Tibial nerve (tissue), 4 donors: ENCODE measurements around the gene PTPRM. TPM values are rescaled to one million over a fixed set of nuclear protein-coding genes. Genes with fewer than 3 reads are reported as not detected.

Source experiments
- DNase-seq, 2 donors: peaks; one replicate each; pipeline ENCODE4 v3.0.0-alpha.2; 2019; ENCODE audit warnings: low spot score in 2 of 2
- H3K27ac ChIP-seq, 4 donors: fragments of 200-600 bp; sonication (generic) in 3 of 4; one replicate each; pipeline ENCODE4 v1.5.1; 2017 to 2019; ENCODE audit warnings: mild to moderate bottlenecking in 1 of 4
- H3K27me3 ChIP-seq, 2 donors: fragments of 200-600 bp; sonication (generic) in 1 of 2; one replicate each; pipeline versions ENCODE4 v1.5.1 to v1.6.0; 2017 to 2019
- H3K36me3 ChIP-seq, 3 donors: fragments of 200-600 bp; sonication (generic); one replicate each; pipeline ENCODE4 v1.5.1; 2018 to 2019
- H3K4me1 ChIP-seq, 4 donors: fragments of 200-600 bp; sonication (generic) in 3 of 4; one replicate each; pipeline ENCODE4 v1.5.1; 2017 to 2019
- H3K4me3 ChIP-seq, 4 donors: fragments of 200-600 bp; sonication (generic) in 3 of 4; one replicate each; pipeline ENCODE4 v1.5.1; 2017 to 2019; ENCODE audit warnings: mild to moderate bottlenecking in 1 of 4, moderate library complexity in 1 of 4
- H3K9me3 ChIP-seq, 4 donors: fragments of 200-600 bp; sonication (generic) in 3 of 4; one replicate each; pipeline ENCODE4 v1.5.1; 2017 to 2019
- EP300 ChIP-seq, 2 donors: sonication (generic); formaldehyde crosslinking; IDR thresholded peaks; one replicate each; pipeline ENCODE4 v1.6.1; 2017; ENCODE audit warnings: antibody characterized with exemption in 2 of 2, mild to moderate bottlenecking in 1 of 2
- POLR2A ChIP-seq, 2 donors: fragments of 450-650 bp; IDR thresholded peaks; one replicate each; pipeline ENCODE4 v1.6.1; 2017; ENCODE audit warnings: antibody characterized with exemption in 2 of 2, mild to moderate bottlenecking in 2 of 2, moderate library complexity in 2 of 2
- WGBS, 2 donors: methylation state at CpG; one replicate each; pipeline ENCODE4 v1.1.5; 2018; 5-methylcytosine and 5-hydroxymethylcytosine counted together
- total RNA-seq, 4 donors: library from RNA; depleted of rRNA; stranded (reverse); fragments of >200 nt; gene quantifications; one replicate each; pipeline ENCODE4 v1.1.0, GENCODE V29; 2016
- TF ChIP-seq, protein P1 (sequence below), 5 experiments: fragments of 200-600 bp in 3 of 5; fragments of 450-650 bp in 2 of 5; sonication (generic) in 3 of 5; IDR thresholded peaks; one replicate each; pipeline ENCODE4 v1.5.1; 2016 to 2019; ENCODE audit warnings: antibody characterized with exemption in 5 of 5, mild to moderate bottlenecking in 3 of 5, moderate library complexity in 2 of 5

The PTPRM gene
- total RNA-seq, 4 donors from 2014 or later: 62.2 to 92.4 (median 80.7) TPM

DNA sequence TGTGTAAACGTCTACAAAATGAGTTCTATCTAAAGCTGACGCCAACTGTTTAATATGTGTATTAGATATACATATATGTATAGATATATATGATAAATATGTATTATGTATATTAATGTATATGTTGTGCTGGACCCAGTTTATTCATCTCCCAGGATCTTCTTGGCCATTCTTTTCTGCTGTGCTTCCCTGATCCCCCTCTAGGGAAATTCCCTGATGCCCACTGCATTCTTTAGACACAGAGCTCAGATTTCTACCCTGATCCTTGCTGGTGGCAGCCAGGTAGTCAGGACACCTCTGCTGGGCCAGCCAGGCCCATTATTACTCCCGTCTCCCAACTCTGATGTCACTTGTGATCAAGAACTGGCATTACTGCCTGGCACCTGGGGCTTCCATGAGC lies 292.0 kb downstream of the PTPRM start:
- 95 to 98% methylated on average over 3 of the region's 3 CpGs for WGBS, 2 donors

DNA sequence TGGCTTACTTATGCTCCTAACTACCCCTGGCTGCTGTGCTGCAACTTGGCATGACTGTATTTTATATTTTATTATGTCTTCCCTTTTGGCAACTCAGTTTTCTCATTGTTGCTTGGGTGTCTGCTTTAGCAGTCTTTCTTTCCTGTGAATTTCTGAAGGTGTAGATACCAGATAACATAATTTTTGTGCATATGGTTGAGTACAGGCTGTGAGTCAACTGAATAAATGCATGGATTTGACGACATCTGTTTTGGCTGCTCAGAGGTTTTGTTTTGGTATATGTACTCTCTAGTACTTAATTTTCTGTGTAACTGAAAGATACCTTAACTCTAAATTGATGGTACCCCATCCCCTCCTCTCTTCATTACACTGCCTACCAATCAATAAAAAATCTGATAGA lies 303.1 kb downstream of the PTPRM start:
- H3K9me3 ChIP-seq: peaks cover 0 to 31% (median 5%) of the 10 kb centered on the region in 4 donors
- H3K36me3 ChIP-seq: peaks cover 0 to 4% (median 0%) of the 10 kb centered on the region in 3 donors
- DNase-seq: no peak

More for the DNA sequence above, 292.0 kb downstream of the PTPRM start:
- Histone ChIP-seq H3K9me3 (peaks cover 0 to 1% (median 0%) of the 10 kb centered on the region in 4 donors), H3K4me3 (no peak overlapping the region), H3K36me3 (no peaks in the 10 kb centered on the region), H3K27me3 (no peaks in the 10 kb centered on the region), H3K4me1 (no peaks in the 10 kb centered on the region), H3K27ac (no peak overlapping the region)
- TF ChIP-seq EP300 (IDR thresholded peaks at IDR 0.05) (no peak), POLR2A (IDR thresholded peaks at IDR 0.05) (no peak)
- TF ChIP-seq, protein P1, sequence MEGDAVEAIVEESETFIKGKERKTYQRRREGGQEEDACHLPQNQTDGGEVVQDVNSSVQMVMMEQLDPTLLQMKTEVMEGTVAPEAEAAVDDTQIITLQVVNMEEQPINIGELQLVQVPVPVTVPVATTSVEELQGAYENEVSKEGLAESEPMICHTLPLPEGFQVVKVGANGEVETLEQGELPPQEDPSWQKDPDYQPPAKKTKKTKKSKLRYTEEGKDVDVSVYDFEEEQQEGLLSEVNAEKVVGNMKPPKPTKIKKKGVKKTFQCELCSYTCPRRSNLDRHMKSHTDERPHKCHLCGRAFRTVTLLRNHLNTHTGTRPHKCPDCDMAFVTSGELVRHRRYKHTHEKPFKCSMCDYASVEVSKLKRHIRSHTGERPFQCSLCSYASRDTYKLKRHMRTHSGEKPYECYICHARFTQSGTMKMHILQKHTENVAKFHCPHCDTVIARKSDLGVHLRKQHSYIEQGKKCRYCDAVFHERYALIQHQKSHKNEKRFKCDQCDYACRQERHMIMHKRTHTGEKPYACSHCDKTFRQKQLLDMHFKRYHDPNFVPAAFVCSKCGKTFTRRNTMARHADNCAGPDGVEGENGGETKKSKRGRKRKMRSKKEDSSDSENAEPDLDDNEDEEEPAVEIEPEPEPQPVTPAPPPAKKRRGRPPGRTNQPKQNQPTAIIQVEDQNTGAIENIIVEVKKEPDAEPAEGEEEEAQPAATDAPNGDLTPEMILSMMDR (IDR thresholded peaks at IDR 0.05): no peak
- DNase-seq: no peak

DNA sequence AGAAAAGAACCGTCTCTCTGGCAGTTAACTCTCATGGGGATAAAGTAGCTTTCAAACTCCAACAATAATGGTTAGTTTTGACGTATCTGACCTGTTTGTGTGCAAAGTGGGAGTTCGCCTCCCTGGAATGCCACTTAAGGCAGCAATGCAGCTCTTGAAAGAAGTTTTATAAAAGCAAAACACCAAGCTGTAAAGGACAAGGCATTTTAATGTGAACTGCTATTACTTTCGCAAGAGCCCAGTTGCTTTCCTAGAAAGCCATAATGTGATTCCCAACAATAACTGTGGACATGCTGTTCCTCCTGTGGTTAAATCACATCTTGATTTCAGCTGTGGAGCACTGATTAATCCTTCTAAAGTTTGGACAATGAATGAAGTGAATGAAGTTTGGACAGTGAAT lies 303.7 kb downstream of the PTPRM start:
- H3K27ac ChIP-seq: no peak overlapping the region
- H3K9me3 ChIP-seq: peaks cover 0 to 31% (median 5%) of the 10 kb centered on the region in 4 donors
- 54 to 66% methylated on average over 4 of the region's 4 CpGs for WGBS, 2 donors
- peaks cover 0 to 4% (median 0%) of the 10 kb centered on the region in 3 donors for H3K36me3 ChIP-seq
- peak in 1 of 2 donors; percentile 63 for TF ChIP-seq EP300 (IDR thresholded peaks at IDR 0.05)
- TF ChIP-seq, protein P1 (IDR thresholded peaks at IDR 0.05): no peak
- H3K4me3 ChIP-seq: no peak overlapping the region
- H3K27me3 ChIP-seq: no peaks in the 10 kb centered on the region
- no peak for DNase-seq
- peaks cover 0 to 18% (median 4%) of the 10 kb centered on the region in 4 donors for H3K4me1 ChIP-seq

More for the DNA sequence above, 303.1 kb downstream of the PTPRM start:
- H3K4me1 ChIP-seq: peaks cover 0 to 18% (median 4%) of the 10 kb centered on the region in 4 donors
- H3K27ac ChIP-seq: no peak overlapping the region
- no peaks in the 10 kb centered on the region for H3K27me3 ChIP-seq
- no peak overlapping the region for H3K4me3 ChIP-seq
- TF ChIP-seq EP300 (IDR thresholded peaks at IDR 0.05): no peak
- TF ChIP-seq POLR2A (IDR thresholded peaks at IDR 0.05): no peak
- TF ChIP-seq, protein P1 (IDR thresholded peaks at IDR 0.05): no peak
- 82 to 83% methylated on average over 1 of the region's 1 CpG for WGBS, 2 donors

DNA sequence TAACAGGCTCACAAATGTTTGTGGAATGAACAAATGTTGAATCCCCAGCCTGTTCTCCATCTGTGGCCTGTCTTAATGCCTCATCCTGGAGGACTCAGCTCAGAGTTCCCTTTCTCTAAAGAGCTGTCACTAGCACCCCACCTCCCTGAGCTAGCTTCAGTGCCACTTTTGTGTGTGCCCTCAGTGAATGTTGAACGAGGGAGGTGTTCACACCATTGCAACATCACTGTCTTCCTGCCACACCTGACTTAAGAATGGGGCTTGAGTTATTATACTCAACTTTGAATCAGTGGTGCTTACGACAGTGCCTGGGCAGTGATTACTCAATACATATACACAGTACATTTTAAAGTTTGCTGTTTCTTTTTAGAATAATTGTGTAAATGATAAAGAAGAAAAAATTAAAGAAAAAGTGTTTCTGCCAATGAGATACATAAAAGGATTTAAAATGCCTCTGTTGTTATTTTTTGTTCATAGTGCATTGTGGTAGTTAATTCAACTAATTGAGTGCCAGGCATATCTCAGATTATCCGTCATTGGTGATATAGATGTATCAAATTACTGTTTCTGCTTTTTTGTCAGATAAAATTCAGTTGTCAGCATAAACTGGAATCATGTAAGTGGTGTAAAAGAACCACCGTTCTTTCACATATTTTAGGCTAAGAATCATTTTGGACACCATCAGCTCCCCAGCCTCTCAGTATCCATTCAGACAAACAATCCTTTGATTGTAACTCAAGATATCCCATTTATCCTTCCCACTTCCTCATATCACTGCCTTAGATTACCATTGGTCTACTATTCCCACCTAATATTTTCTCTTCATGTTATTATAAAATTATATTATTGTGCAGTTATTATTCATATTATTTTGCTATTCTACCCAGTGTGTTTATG lies 304.7 kb downstream of the PTPRM start:
- TF ChIP-seq, protein P1 (IDR thresholded peaks at IDR 0.05): no peak
- no peak for TF ChIP-seq EP300 (IDR thresholded peaks at IDR 0.05)
- TF ChIP-seq POLR2A (IDR thresholded peaks at IDR 0.05): no peak
- peaks cover 0 to 27% (median 2%) of the 10 kb centered on the region in 4 donors for H3K9me3 ChIP-seq
- 50 to 59% methylated on average over 4 of the region's 4 CpGs for WGBS, 2 donors

DNA sequence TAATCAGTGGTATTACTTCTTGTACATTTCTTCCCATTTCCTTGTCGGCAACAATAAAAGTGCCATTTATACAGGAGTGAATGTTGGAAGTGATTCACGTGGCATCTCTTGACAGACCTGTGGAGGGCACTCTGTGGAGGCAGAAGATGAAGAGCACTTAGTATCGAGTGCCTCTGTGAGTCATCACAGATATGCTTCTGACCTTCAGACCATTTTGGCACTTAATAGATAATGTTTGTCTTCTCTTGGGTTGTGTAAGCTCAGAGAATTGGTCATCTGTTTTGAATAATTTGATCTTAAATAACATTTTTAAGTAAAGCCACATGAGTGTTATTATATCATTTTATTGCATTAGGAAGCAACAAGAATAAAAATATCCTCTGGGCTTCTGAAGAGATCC lies 305.5 kb downstream of the PTPRM start:
- H3K4me3 ChIP-seq: no peak overlapping the region
- TF ChIP-seq EP300 (IDR thresholded peaks at IDR 0.05) (no peak), POLR2A (IDR thresholded peaks at IDR 0.05) (no peak)
- TF ChIP-seq, protein P1 (IDR thresholded peaks at IDR 0.05): no peak
- peaks cover 0 to 19% (median 0%) of the 10 kb centered on the region in 4 donors for H3K9me3 ChIP-seq
- peaks cover 0 to 4% (median 0%) of the 10 kb centered on the region in 3 donors for H3K36me3 ChIP-seq
- 41 to 47% methylated on average over 3 of the region's 3 CpGs for WGBS, 2 donors
- peaks cover 0 to 18% (median 4%) of the 10 kb centered on the region in 4 donors for H3K4me1 ChIP-seq
- no peaks in the 10 kb centered on the region for H3K27me3 ChIP-seq
- H3K27ac ChIP-seq: no peak overlapping the region
- DNase-seq: no peak

More for the DNA sequence above, 304.7 kb downstream of the PTPRM start:
- no peak overlapping the region for H3K27ac ChIP-seq
- peaks cover 0 to 18% (median 4%) of the 10 kb centered on the region in 4 donors for H3K4me1 ChIP-seq
- peaks cover 0 to 4% (median 0%) of the 10 kb centered on the region in 3 donors for H3K36me3 ChIP-seq
- DNase-seq: no peak
- H3K27me3 ChIP-seq: no peaks in the 10 kb centered on the region
- no peak overlapping the region for H3K4me3 ChIP-seq
